Neuronal stem cell (in vitro differentiated cells): Measurements from ENCODE around the gene MLX.
A peak's percentile ranks its signal among the peaks of the same experiment; 100 is the strongest.

Source experiments
- DNase-seq: peaks from one replicate; pipeline ENCODE4 v3.0.0-alpha.2; 2013; ENCODE audit warnings: low spot score
- H2AFZ ChIP-seq: one replicate; pipeline ENCODE4 v1.6.1; 2013; ENCODE audit warnings: mild to moderate bottlenecking, low read length, inconsistent platforms
- H2AK5ac ChIP-seq: 2 replicates; pipeline ENCODE4 v1.6.1; 2013; ENCODE audit warnings: low read depth, mild to moderate bottlenecking, inconsistent platforms, low read length, moderate library complexity, mixed read lengths
- H2BK120ac ChIP-seq: 2 replicates; pipeline ENCODE4 v1.6.1; 2013; ENCODE audit warnings: low read depth, mild to moderate bottlenecking, inconsistent platforms, low read length, moderate library complexity, mixed read lengths
- H2BK12ac ChIP-seq: one replicate; pipeline ENCODE4 v1.6.1; 2013; ENCODE audit warnings: low read length, inconsistent platforms
- H2BK15ac ChIP-seq: 2 replicates; pipeline ENCODE4 v1.6.1; 2013; ENCODE audit warnings: mild to moderate bottlenecking, low read length, inconsistent platforms, mixed read lengths
- H2BK5ac ChIP-seq: one replicate; pipeline ENCODE4 v1.6.1; 2013; ENCODE audit warnings: inconsistent platforms, mild to moderate bottlenecking, low read length, moderate library complexity
- H3K14ac ChIP-seq: one replicate; pipeline ENCODE4 v1.6.1; 2013; ENCODE audit warnings: low read length, inconsistent platforms
- H3K18ac ChIP-seq: 2 replicates; pipeline ENCODE4 v1.6.1; 2013; ENCODE audit warnings: low read length, inconsistent platforms
- H3K23ac ChIP-seq: 2 replicates; pipeline ENCODE4 v1.6.1; 2013; ENCODE audit warnings: low read depth, mild to moderate bottlenecking, mixed read lengths, low read length, inconsistent platforms; ENCODE audit not compliant: poor library complexity
- H3K27ac ChIP-seq: replicated peaks from 3 replicates; pipeline ENCODE4 v1.5.1; 2013; ENCODE audit warnings: low read length, inconsistent platforms
- H3K27me3 ChIP-seq, 3 experiments: 2 replicates each; pipeline ENCODE4 v1.6.1; 2013; ENCODE audit warnings: low read length in 3 of 3, mild to moderate bottlenecking in 2 of 3, inconsistent platforms in 1 of 3, low read depth in 1 of 3, mixed read lengths in 1 of 3, moderate library complexity in 1 of 3; ENCODE audit not compliant: control insufficient read depth in 3 of 3, insufficient read depth in 3 of 3
- H3K36me3 ChIP-seq, 2 donors: replicated peaks in 1 of 2; 2 replicates each; pipeline ENCODE4 v1.6.1; 2013; ENCODE audit warnings: low read length in 2 of 2; ENCODE audit not compliant: control insufficient read depth in 2 of 2, insufficient read depth in 2 of 2
- H3K4ac ChIP-seq: 2 replicates; pipeline ENCODE4 v1.6.1; 2013; ENCODE audit warnings: inconsistent platforms, mild to moderate bottlenecking, low read length, moderate library complexity
- H3K4me1 ChIP-seq, 2 donors: 1 replicate in 1 of 2; 2 replicates in 1 of 2; pipeline ENCODE4 v1.6.1; 2013; ENCODE audit warnings: low read length in 2 of 2, low read depth in 1 of 2; ENCODE audit not compliant: control insufficient read depth in 2 of 2, insufficient read depth in 1 of 2
- H3K4me2 ChIP-seq: one replicate; pipeline ENCODE4 v1.6.1; 2013; ENCODE audit warnings: mild to moderate bottlenecking, low read length, inconsistent platforms; ENCODE audit not compliant: insufficient read depth, poor library complexity, severe bottlenecking
- H3K4me3 ChIP-seq, 2 donors: 2 replicates each; pipeline ENCODE4 v1.5.1; 2013; ENCODE audit warnings: low read length in 2 of 2, mild to moderate bottlenecking in 2 of 2, inconsistent platforms in 1 of 2, moderate library complexity in 1 of 2
- H3K79me1 ChIP-seq: one replicate; pipeline ENCODE4 v1.6.1; 2013; ENCODE audit warnings: low read depth, mild to moderate bottlenecking, inconsistent platforms, low read length, moderate library complexity
- H3K9ac ChIP-seq: one replicate; pipeline ENCODE4 v1.6.1; 2013; ENCODE audit warnings: mild to moderate bottlenecking, low read depth, low read length, inconsistent platforms; ENCODE audit not compliant: poor library complexity
- H3K9me3 ChIP-seq, 2 donors: replicated peaks in 1 of 2; 2 replicates each; pipeline versions ENCODE3 to v1.6.1; 2013; ENCODE audit warnings: low read length in 2 of 2, mild to moderate bottlenecking in 2 of 2, inconsistent platforms in 1 of 2, low read depth in 1 of 2, mixed read lengths in 1 of 2, moderate library complexity in 1 of 2; ENCODE audit not compliant: control insufficient read depth in 2 of 2, insufficient read depth in 1 of 2
- H4K8ac ChIP-seq: one replicate; pipeline ENCODE4 v1.6.1; 2013; ENCODE audit warnings: low read depth, mild to moderate bottlenecking, inconsistent platforms, low read length, moderate library complexity
- H4K91ac ChIP-seq: one replicate; pipeline ENCODE4 v1.6.1; 2013; ENCODE audit warnings: low read length, low read depth, mild to moderate bottlenecking, inconsistent platforms; ENCODE audit not compliant: poor library complexity
- WGBS, 2 donors: extraction: QIAGEN DNeasy Blood & Tissue Kit; methylation state at CpG; one replicate each; pipeline ENCODE4 v1.1.7; 2013; ENCODE audit warnings: missing lambda C conversion rate in 2 of 2, mixed read lengths in 1 of 2; ENCODE audit not compliant: insufficient read length in 2 of 2, insufficient replicate concordance in 1 of 2; ENCODE audit errors: extremely low coverage in 2 of 2; 5-methylcytosine and 5-hydroxymethylcytosine counted together

MLX gene

GRCh38 chr17:42553161-42553818 is 13.6 kb upstream of the MLX start:
- Histone ChIP-seq H3K14ac (no peak overlapping the region), H3K79me1 (peaks cover 6% of the 10 kb centered on the region), H3K27me3 (no peaks in the 10 kb centered on the region), H2BK15ac (no peak overlapping the region), H3K27ac (no peak overlapping the region), H3K9me3 (no peaks in the 10 kb centered on the region), H2BK120ac (peak overlapping the region; percentile 72), H2AK5ac (peak overlapping the region; percentile 54), H3K36me3 (peaks cover 0 to 3% of the 10 kb centered on the region in 2 donors), H3K23ac (peak overlapping the region; percentile 37), H3K4me1 (peaks cover 6 to 11% of the 10 kb centered on the region in 2 donors), H3K9ac (no peak overlapping the region), H2AFZ (no peak overlapping the region), H3K4me2 (no peak overlapping the region), H2BK5ac (peak overlapping the region; percentile 66), H3K4me3 (peak overlapping the region; percentile 52 to 97), H3K4ac (no peak overlapping the region), H4K8ac (peak overlapping the region; percentile 43), H3K18ac (no peak overlapping the region), H4K91ac (no peak overlapping the region), H2BK12ac (no peak overlapping the region)
- no peak for DNase-seq
- WGBS, 2 donors, result no CpG with 5 or more reads among the region's 45 CpGs

DNA sequence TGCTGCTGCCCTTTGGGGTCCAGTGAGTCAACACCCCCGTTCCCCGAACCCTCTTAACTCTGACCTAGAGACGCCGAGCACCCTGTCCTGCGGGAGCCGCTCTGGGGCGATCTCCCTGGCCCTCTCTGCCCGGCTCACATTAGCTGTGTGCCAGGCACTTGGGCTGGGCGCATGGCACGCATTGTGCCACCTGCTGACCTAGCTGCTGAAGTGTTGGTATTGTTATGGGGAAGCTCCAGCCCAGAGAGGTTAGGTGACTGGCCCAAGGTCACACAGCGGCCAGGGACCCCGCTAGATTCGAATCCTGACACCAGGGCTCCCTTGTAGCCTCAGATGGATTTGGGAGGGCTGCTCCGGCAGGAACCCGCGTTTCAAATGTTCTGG is 13.0 kb upstream of the MLX start:
- H3K14ac ChIP-seq, result peak overlapping the region; percentile 63
- H4K8ac ChIP-seq, result no peak overlapping the region
- no peak overlapping the region for H3K27ac ChIP-seq
- peaks cover 6 to 10% of the 10 kb centered on the region in 2 donors for H3K4me1 ChIP-seq
- no peaks in the 10 kb centered on the region for H3K9me3 ChIP-seq
- peak overlapping the region; percentile 96 for H2AFZ ChIP-seq
- H3K4ac ChIP-seq, result peak overlapping the region; percentile 13
- H4K91ac ChIP-seq, result peak overlapping the region; percentile 2
- peaks cover 0 to 3% of the 10 kb centered on the region in 2 donors for H3K36me3 ChIP-seq
- WGBS, 2 donors, result no CpG with 5 or more reads among the region's 16 CpGs
- no peak for DNase-seq
- H3K27me3 ChIP-seq, result no peaks in the 10 kb centered on the region
- H2AK5ac ChIP-seq, result peak overlapping the region; percentile 54
- no peak overlapping the region for H2BK12ac ChIP-seq
- H2BK5ac ChIP-seq, result peak overlapping the region; percentile 83
- peak overlapping the region; percentile 47 for H2BK120ac ChIP-seq
- peak overlapping the region; percentile 94 for H3K9ac ChIP-seq
- H3K4me2 ChIP-seq, result peak overlapping the region; percentile 72
- H3K23ac ChIP-seq, result peak overlapping the region; percentile 37
- H3K18ac ChIP-seq, result peak overlapping the region; percentile 66
- H3K79me1 ChIP-seq, result peaks cover 6% of the 10 kb centered on the region
- H3K4me3 ChIP-seq, result peak overlapping the region; percentile 89 to 97
- H2BK15ac ChIP-seq, result no peak overlapping the region

DNA sequence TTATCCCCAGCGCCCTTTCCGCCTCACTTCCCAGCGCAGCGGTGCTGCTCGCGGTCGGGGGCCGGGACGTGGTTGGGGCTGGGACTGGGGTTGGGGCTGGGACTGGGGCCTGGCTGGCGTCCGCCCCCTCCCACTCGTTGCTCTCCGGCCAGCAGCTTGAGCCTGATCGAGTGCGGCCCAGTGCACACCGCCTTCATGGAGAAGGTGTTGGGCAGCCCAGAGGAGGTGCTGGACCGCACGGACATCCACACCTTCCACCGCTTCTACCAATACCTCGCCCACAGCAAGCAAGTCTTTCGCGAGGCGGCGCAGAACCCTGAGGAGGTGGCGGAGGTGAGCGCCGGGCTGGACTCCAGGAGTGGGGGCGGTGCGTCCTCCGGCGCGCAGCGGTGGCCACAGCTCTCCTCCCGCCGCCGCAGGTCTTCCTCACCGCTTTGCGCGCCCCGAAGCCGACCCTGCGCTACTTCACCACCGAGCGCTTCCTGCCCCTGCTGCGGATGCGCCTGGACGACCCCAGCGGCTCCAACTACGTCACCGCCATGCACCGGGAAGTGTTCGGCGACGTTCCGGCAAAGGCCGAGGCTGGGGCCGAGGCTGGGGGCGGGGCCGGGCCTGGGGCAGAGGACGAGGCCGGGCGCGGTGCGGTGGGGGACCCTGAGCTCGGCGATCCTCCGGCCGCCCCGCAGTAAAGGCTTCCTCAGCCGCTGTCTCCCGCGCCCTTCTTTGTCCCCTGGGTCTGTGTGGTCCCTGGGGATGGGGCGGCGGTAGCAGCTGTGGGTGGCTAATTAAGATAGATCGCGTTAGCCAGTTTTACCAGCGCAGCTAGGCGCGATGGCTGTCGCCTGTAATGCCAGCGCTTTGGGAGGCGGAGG is 12.4 kb upstream of the MLX start:
- DNase-seq, result peak; percentile 86
- peaks cover 6 to 8% of the 10 kb centered on the region in 2 donors for H3K4me1 ChIP-seq
- peak overlapping the region; percentile 89 to 97 for H3K4me3 ChIP-seq

DNA sequence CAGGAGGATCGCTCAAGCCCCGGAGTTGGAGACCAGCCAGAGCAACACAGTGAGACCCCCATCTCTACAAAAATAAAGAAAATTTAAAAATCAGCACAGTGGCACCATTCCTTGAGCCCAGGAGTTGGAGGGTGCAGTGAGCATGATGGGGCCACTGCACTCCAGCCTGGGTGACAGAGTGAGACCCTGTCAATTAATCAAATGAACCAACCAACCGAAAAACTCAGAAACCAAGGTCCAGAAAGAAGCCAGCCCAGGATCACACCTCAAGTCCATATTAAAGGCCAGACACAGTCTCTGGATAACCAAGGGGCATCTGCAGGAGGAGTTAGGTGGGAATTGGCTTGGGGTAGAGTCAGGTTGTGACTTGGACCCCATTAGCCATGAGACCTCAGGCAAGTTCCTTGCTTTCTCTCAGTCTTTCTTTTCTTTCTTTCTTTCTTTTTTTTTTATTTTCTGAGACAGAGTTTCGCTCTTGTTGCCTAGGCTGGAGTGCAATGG is 11.7 kb upstream of the MLX start:
- Histone ChIP-seq H2BK120ac (no peak overlapping the region), H4K91ac (no peak overlapping the region), H2BK15ac (peak overlapping the region; percentile 15), H3K27me3 (no peaks in the 10 kb centered on the region), H2AFZ (peak overlapping the region; percentile 96), H2BK12ac (no peak overlapping the region), H2AK5ac (no peak overlapping the region), H3K9me3 (no peaks in the 10 kb centered on the region), H3K9ac (peak overlapping the region; percentile 95), H3K36me3 (no peaks in the 10 kb centered on the region), H4K8ac (no peak overlapping the region), H3K79me1 (peaks cover 6% of the 10 kb centered on the region), H2BK5ac (peak overlapping the region; percentile 83), H3K4me2 (peak overlapping the region; percentile 77), H3K27ac (peak overlapping the region; percentile 59), H3K4me3 (peak overlapping the region; percentile 89 to 97), H3K4me1 (peaks cover 6 to 8% of the 10 kb centered on the region in 2 donors), H3K18ac (peak overlapping the region; percentile 86), H3K14ac (peak overlapping the region; percentile 25), H3K23ac (peak overlapping the region; percentile 50), H3K4ac (no peak overlapping the region)
- no CpG with 5 or more reads among the region's 4 CpGs for WGBS, 2 donors
- no peak for DNase-seq

More for the DNA sequence above, 12.4 kb upstream of the MLX start:
- Histone ChIP-seq H3K14ac (peak overlapping the region; percentile 40), H4K91ac (peak overlapping the region; percentile 2), H3K23ac (peak overlapping the region; percentile 50), H2BK120ac (peak overlapping the region; percentile 47), H3K4ac (peak overlapping the region; percentile 13), H3K4me2 (peak overlapping the region; percentile 77), H3K27ac (peak overlapping the region; percentile 78), H3K9ac (peak overlapping the region; percentile 95), H4K8ac (no peak overlapping the region), H3K9me3 (no peaks in the 10 kb centered on the region), H3K18ac (peak overlapping the region; percentile 86), H2AK5ac (peak overlapping the region; percentile 54), H2BK12ac (peak overlapping the region; percentile 2), H2BK5ac (peak overlapping the region; percentile 83), H2BK15ac (peak overlapping the region; percentile 15), H3K79me1 (peaks cover 6% of the 10 kb centered on the region), H3K36me3 (no peaks in the 10 kb centered on the region), H3K27me3 (no peaks in the 10 kb centered on the region), H2AFZ (peak overlapping the region; percentile 96)
- WGBS, 2 donors, result no CpG with 5 or more reads among the region's 82 CpGs
